NCI-H82 treated with DMSO at 0.1 percent for 48 hours (cell line): ENCODE measurements around the gene GPR17.

Experiments used
- DNase-seq: peaks from one replicate; lab custom pipeline; 2025; ENCODE audit not compliant: unreplicated experiment; lab: John Stamatoyannopoulos, UW

Gene GPR17

GRCh38 chr2:127670055-127670956 is 24.4 kb downstream of the GPR17 start:
- no peak for DNase-seq

DNA sequence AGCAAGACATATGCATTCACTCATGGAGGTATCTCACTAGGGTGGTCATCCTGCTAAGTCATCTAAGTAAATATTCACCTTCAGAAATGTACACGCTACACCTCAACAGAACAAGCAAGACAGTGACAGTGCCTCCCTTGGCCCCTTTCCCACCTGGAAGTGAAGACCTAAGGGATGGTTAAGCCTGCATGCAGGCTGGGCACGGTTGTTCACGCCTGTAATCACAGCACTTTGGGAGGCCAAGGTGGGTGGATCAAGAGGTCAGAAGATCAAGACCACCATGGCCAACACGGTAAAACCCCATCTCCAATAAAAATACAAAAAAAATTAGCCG is 25.0 kb downstream of the GPR17 start:
- DNase-seq = no peak

DNA sequence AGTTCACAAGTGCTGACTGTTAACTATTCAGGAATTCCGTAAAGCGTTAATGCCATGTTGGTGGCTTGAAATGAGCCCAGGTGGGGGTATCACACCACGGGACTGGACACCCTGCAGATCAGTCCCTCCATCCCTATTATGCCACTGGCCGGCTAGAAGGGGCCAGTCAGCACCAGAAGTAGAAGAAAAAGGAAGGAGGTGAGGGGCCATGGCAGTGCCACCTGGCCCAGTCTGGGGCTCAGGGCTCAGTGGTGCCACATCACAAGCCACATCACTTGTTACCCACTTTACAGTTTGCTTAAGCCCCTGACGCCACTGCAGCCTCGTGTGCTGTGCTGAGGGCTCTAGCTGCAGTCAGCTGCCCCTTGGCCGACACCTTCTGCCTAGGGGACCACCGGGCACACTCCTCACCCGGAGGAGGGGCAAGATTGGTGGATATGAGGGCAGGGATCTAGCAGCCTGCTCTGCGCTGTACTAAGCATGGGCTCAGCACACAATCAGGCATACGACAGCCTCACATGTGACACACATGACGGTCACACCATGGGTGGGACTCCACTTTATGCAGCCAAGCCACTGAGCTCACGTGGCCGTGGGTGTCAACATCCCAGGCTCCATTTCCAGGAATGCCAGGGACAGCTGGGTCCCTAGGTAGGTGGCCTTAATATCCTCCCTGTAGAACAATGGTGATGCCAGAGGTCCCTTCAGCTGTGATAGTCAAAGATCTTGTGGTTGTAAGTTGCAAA is 25.8 kb downstream of the GPR17 start:
- no peak for DNase-seq

- DNase-seq = no peak
Observed at GRCh38 chr2:127672341-127673224, 26.6 kb downstream of the GPR17 start.

- DNase-seq = no peak
Observed at GRCh38 chr2:127673291-127674069, 27.5 kb downstream of the GPR17 start.

DNA sequence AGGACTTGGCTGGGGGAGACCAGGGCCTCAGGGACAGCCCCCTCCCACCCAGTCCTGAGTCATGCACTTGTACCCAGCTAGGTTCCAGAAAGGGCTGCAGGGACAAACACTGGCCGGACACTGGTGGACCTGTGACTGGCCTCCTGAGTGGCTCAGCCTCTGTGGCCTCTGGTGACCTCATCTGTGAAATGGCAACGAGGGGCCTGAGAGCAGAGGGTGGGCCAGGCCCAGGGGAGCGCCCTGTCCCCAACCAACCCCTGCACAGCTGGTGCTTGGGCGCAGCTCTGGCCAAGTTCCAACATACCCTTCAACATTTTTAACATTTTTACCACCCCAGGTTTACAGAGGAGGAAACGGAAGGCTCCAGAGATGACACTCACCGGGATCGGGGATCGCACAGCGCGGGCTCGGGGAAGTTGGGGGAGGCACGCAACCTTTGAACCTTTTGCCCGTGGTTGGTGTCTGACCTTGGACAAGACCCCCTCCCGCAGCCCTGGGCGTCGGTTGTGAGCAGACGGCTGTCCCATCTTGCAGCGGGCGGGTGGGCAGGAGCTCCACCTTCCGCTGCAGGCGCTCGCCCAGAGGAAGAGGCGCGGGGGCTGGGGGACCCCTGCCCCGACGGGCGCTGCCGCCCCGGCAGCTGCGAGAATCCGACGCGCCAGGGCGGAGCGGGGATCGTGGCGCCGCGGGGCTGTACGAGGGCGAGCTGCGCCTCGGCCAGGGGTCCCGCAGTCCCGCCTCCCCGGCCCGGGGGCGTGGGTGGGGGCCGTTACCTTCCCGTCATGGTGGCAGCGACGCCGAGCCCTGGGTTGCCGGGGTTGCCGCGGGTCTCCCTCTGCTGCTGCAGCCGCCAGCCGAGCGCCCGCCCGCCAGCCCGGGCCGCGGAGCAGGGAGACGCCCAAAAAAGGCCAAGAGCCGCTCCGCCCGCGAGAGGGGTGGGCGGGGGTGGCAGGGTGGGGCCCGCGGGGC is 28.6 kb downstream of the GPR17 start:
- DNase-seq = no peak

GRCh38 chr2:127675331-127676261 is 29.6 kb downstream of the GPR17 start, which contains the start of gene LIMS2:
Gene LIMS2 (minus strand): TSS chr2:127675530. CDS start chr2:127675024, 506 bp downstream.
- no peak for DNase-seq

GRCh38 chr2:127676906-127677305 is 31.0 kb downstream of the GPR17 start:
- DNase-seq = no peak

DNA sequence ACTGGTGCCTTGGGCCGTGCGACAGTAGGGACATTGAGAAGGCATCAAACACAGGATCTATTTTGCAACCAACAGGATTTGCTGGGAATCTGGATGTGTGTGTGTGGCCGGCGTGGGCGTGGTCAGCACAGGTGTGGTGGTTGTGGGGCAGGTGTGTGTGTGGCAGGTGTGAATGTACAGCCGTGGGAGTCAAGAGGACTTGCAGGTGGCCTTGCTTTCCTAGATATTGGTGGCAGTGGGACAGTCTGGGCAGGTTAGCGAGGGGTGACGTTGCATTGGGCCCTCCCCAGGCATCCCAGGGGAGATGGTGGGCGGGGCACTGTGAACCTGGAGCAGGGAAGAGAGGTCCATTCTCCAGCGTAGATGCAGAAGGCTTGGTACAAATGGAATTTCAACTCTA is 32.6 kb downstream of the GPR17 start:
- no peak for DNase-seq

- DNase-seq = no peak
Observed at GRCh38 chr2:127678991-127679390, 33.0 kb downstream of the GPR17 start.

DNA sequence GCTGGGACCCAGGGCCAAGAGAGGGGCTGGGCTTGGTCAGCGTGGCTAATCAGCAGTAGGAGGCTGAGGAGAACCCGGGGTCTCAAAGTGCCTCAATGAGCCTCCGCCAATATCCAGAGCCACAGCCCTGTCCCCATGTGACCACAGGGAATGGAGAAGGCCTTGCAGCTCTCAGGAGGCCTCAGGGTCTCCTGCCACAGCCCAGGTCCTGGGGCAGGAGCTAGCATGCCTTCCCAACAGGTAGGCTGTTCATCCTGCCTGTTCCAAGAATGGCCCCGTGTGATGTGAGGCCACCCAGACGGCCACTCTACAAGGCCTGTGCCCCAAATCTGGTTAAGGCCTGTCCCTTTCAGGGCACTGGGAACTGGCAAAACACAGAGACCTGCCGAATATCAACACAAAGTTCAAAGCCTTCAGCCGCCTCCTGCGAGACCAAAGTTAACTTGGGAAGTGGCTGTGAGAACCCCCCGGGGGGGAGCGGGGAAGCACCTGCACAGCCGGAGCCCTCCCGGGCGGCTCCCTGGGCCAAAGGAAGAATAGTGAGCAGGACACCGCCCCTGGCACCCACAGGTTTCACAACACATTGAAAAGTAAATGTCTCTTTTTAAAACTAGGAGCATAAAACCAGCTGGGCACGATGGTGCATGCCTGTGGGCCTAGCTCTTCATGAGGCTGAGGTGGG is 33.9 kb downstream of the GPR17 start:
- DNase-seq = no peak

DNA sequence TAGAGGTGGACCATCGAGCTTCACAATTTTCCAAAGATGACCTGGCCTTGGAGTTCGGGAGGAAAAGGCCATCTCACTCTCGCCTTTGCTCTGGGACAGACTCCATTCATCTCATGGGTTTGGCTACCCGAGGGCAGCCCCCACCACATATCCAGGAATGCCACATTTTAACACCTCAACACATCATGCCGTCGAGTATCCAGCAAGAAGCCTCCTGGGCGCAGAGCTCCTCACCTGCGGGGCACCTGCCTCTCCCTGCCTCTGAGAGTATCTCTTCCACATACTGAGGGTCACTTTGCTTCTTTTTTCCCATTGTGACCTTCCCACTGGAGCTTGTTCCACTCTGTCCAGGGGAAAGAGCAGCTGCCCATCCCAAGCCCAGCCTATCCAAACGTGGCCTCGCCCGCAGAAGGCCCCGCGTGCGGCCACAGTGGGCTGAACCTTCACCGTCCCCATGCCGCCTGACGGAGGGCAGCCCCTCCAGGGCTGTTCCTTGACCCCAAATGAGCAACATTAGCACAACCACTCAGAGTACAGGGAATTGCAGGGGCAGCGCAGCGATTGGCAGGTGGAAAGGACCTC is 34.8 kb downstream of the GPR17 start:
- no peak for DNase-seq

DNA sequence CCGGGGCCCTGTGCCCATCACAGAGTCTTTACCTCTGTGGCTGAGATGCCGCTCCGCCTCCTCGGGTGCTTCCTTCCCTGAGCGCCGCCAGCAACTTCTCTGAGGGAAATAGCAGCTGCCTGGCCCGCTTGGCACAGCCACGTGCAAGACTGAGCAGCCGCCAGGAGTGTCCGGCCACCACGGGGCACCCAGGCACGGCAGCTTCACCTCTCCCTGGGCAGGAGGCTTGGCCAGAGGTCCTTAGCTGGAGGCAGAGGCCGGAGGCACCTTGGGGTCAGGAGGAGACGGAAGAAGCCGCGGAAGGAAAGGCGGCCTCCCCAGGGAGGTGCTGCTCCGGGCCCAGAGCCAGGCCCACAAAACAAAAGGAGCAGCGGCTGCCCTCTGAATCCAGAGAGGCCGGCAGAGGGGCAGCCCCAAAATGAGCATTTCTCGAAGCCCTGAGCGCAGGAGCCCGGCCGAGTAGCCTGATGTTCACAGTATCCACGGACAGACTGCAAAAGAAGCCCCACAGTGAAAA is 35.4 kb downstream of the GPR17 start:
- no peak for DNase-seq

- no peak for DNase-seq
Observed at GRCh38 chr2:127681976-127682857, 36.3 kb downstream of the GPR17 start.

GRCh38 chr2:127683056-127683455 is 37.1 kb downstream of the GPR17 start:
- DNase-seq = no peak

- DNase-seq = peak; percentile 14
Observed at GRCh38 chr2:127683757-127684156, 37.8 kb downstream of the GPR17 start.
